Smooth muscle cell (in vitro differentiated cells): Measurements from ENCODE around the gene PLXNB1. TPM values are rescaled to one million over a fixed set of nuclear protein-coding genes. Genes with fewer than 3 reads are reported as not detected.

Source experiments
- DNase-seq: peaks from one replicate; lab custom pipeline; 2025; ENCODE audit not compliant: unreplicated experiment; lab: John Stamatoyannopoulos, UW
- H2AFZ ChIP-seq: fragments of 200-600 bp; sonication (generic); 2 replicates; pipeline ENCODE4 v1.6.0; 2016; ENCODE audit warnings: antibody characterized with exemption, low read depth, mild to moderate bottlenecking
- H3F3A ChIP-seq: fragments of 200-600 bp; sonication (generic); 2 replicates; pipeline ENCODE4 v1.6.0; 2017; ENCODE audit warnings: antibody characterized with exemption, low read depth
- H3K27ac ChIP-seq: fragments of 200-600 bp; sonication (generic); 2 replicates; pipeline ENCODE4 v1.5.1; 2016; ENCODE audit warnings: low read depth, mild to moderate bottlenecking
- H3K27me3 ChIP-seq: fragments of 200-600 bp; sonication (generic); 2 replicates; pipeline ENCODE4 v1.6.1; 2016; ENCODE audit warnings: low read depth, mild to moderate bottlenecking
- H3K36me3 ChIP-seq: fragments of 200-600 bp; sonication (generic); 2 replicates; pipeline ENCODE4 v1.5.1; 2016; ENCODE audit warnings: low read depth
- H3K4me1 ChIP-seq: fragments of 200-600 bp; sonication (generic); 2 replicates; pipeline ENCODE4 v1.5.1; 2016; ENCODE audit warnings: low read depth
- H3K4me2 ChIP-seq: fragments of 200-600 bp; sonication (generic); 2 replicates; pipeline ENCODE4 v1.6.0; 2016; ENCODE audit warnings: mild to moderate bottlenecking
- H3K4me3 ChIP-seq: fragments of 200-600 bp; sonication (generic); 2 replicates; pipeline ENCODE4 v1.5.1; 2016; ENCODE audit warnings: mild to moderate bottlenecking
- H3K79me2 ChIP-seq: fragments of 200-600 bp; sonication (generic); 2 replicates; pipeline ENCODE4 v1.6.0; 2016; ENCODE audit warnings: low read depth, mild to moderate bottlenecking
- H3K9ac ChIP-seq: fragments of 200-600 bp; sonication (generic); 2 replicates; pipeline ENCODE4 v1.6.0; 2016; ENCODE audit warnings: low read depth
- H3K9me3 ChIP-seq: fragments of 200-600 bp; sonication (generic); replicated peaks from 2 replicates; pipeline ENCODE4 v1.5.1; 2016; ENCODE audit warnings: low read depth
- H4K20me1 ChIP-seq: fragments of 200-600 bp; sonication (generic); 2 replicates; pipeline ENCODE4 v1.6.0; 2016; ENCODE audit warnings: low read depth
- WGBS: methylation state at CpG from one replicate; pipeline ENCODE4 v1.1.7; 2016; ENCODE audit warnings: low lambda C conversion rate; 5-methylcytosine and 5-hydroxymethylcytosine counted together
- polyA plus RNA-seq: library from polyadenylated mRNA; unstranded; fragments of >200 nt; fragmentation: Nextera tagmentation; extraction: Ambion mirVana; gene quantifications from 2 replicates; pipeline ENCODE4 v1.2.1, GENCODE V29; 2016
- total RNA-seq: library from RNA; depleted of rRNA; stranded (reverse); fragments of >200 nt; gene quantifications from 2 replicates; pipeline ENCODE4 v1.2.3, GENCODE V29; 2014
- TF ChIP-seq, protein P1 (sequence below): fragments of 200-600 bp; sonication (generic); IDR thresholded peaks from 2 replicates; pipeline ENCODE4 v1.5.1; 2017; ENCODE audit warnings: borderline replicate concordance, mild to moderate bottlenecking, antibody characterized with exemption; ENCODE audit not compliant: insufficient read depth, poor library complexity, severe bottlenecking

Gene PLXNB1
- total and polyA plus RNA-seq, 2 experiments from 2014 or later, result 15.5 to 26.9 TPM

DNA sequence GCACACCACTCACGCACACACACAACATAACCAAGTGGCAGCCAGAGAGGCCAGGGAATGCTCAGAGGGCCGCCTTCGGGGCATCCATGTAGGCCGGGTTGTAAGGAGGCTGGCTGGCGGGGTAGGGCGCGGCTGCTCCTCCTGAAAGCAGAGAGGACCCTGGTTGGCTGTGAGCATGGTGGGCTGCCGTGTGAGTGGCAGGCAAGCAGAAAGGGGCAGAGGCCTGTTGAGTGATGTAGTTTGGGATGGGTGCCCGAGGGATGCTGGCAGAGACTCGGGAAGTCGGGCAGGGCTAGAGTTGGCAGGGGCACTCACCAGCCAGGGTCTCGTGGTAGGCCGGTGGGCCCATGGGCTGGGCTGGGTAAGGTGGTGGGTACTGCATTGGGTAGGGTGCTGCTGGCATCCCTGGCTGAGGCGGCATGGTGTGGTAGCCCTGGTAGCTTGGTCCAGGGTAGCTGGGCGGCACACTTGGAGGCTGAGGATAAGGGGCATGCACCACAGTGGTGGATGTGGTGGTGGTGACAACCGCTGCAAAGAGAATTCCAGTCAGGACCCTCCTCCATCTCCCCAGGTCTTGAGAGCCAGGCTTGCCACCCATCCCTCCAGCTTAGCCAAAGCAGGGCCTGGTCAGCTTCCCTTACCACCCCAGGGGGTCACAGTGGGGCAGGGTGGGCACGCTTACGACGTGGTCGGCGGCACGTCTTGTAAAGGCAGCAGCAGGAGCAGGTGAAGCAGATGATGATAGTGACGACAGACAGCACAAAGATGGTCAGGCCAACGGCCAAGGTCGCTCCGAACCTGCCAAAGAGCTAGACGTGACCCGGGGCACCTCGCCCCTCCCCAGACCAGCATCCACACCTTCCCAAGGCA, 39.4 kb upstream of the PLXNB1 start:
- Histone ChIP-seq H3K9ac (no peak overlapping the region), H3K79me2 (peaks cover 37% of the 10 kb centered on the region), H3K4me2 (no peak overlapping the region), H3K4me3 (no peak overlapping the region), H3F3A (peaks cover 17% of the 10 kb centered on the region), H3K9me3 (no peaks in the 10 kb centered on the region), H3K4me1 (peaks cover 31% of the 10 kb centered on the region), H4K20me1 (no peaks in the 10 kb centered on the region), H2AFZ (no peak overlapping the region), H3K27ac (no peak overlapping the region), H3K36me3 (no peaks in the 10 kb centered on the region), H3K27me3 (no peaks in the 10 kb centered on the region)
- TF ChIP-seq, protein P1, sequence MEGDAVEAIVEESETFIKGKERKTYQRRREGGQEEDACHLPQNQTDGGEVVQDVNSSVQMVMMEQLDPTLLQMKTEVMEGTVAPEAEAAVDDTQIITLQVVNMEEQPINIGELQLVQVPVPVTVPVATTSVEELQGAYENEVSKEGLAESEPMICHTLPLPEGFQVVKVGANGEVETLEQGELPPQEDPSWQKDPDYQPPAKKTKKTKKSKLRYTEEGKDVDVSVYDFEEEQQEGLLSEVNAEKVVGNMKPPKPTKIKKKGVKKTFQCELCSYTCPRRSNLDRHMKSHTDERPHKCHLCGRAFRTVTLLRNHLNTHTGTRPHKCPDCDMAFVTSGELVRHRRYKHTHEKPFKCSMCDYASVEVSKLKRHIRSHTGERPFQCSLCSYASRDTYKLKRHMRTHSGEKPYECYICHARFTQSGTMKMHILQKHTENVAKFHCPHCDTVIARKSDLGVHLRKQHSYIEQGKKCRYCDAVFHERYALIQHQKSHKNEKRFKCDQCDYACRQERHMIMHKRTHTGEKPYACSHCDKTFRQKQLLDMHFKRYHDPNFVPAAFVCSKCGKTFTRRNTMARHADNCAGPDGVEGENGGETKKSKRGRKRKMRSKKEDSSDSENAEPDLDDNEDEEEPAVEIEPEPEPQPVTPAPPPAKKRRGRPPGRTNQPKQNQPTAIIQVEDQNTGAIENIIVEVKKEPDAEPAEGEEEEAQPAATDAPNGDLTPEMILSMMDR, result no peak
- DNase-seq, result no peak
- 94% methylated on average over 28 of the region's 29 CpGs for WGBS

GRCh38 chr3:48468329-48468731, 38.4 kb upstream of the PLXNB1 start:
- Histone ChIP-seq H3K36me3 (no peaks in the 10 kb centered on the region), H3K4me2 (no peak overlapping the region), H3K9me3 (no peaks in the 10 kb centered on the region), H3K4me3 (no peak overlapping the region), H3K79me2 (peaks cover 37% of the 10 kb centered on the region), H3F3A (peaks cover 12% of the 10 kb centered on the region), H4K20me1 (no peaks in the 10 kb centered on the region), H2AFZ (no peak overlapping the region), H3K9ac (no peak overlapping the region), H3K27me3 (no peaks in the 10 kb centered on the region), H3K27ac (peak overlapping the region; percentile 98), H3K4me1 (peaks cover 23% of the 10 kb centered on the region)
- DNase-seq, result no peak
- WGBS, result 96% methylated on average over 8 of the region's 8 CpGs
- TF ChIP-seq, protein P1, result no peak

GRCh38 chr3:48467473-48468267, 37.8 kb upstream of the PLXNB1 start:
- Histone ChIP-seq H3K9ac (no peak overlapping the region), H3K4me2 (no peak overlapping the region)
- 95% methylated on average over 7 of the region's 7 CpGs for WGBS

More at GRCh38 chr3:48467473-48468267, 37.8 kb upstream of the PLXNB1 start:
- no peak for DNase-seq
- Histone ChIP-seq H3K27me3 (no peaks in the 10 kb centered on the region), H3K4me1 (peaks cover 20% of the 10 kb centered on the region), H3K27ac (peak overlapping the region; percentile 98), H2AFZ (no peak overlapping the region), H3K4me3 (no peak overlapping the region), H3F3A (peaks cover 10% of the 10 kb centered on the region), H3K9me3 (no peaks in the 10 kb centered on the region), H3K79me2 (peaks cover 36% of the 10 kb centered on the region), H4K20me1 (no peaks in the 10 kb centered on the region), H3K36me3 (no peaks in the 10 kb centered on the region)
- TF ChIP-seq, protein P1, result no peak
